HG02763 (cell line): ENCODE results near the gene CRMP1.
"Not testable (repeated sequence)": the region's sequence is repeated elsewhere in the genome, so short reads cannot be mapped to it uniquely, and the experiment has no call there.

Source experiments
- ATAC-seq: cut with Tn5 transposase; IDR thresholded peaks from one replicate; pipeline ENCODE4 v1.9.1; 2021; ENCODE audit warnings: mild to moderate bottlenecking, moderate library complexity; ENCODE audit not compliant: unreplicated experiment

Gene CRMP1

GRCh38 chr4:5825321-5826041 lies 67.4 kb downstream of the CRMP1 start:
- no peak for ATAC-seq

GRCh38 chr4:5824635-5825034 lies 68.3 kb downstream of the CRMP1 start:
- no peak for ATAC-seq

- ATAC-seq = no peak
Measured at GRCh38 chr4:5824227-5824626, 68.7 kb downstream of the CRMP1 start.

- no peak for ATAC-seq
Measured at GRCh38 chr4:5823542-5824211, 69.2 kb downstream of the CRMP1 start.

- no peak for ATAC-seq
Measured at GRCh38 chr4:5822619-5823018, 70.3 kb downstream of the CRMP1 start.

GRCh38 chr4:5821665-5822358 lies 71.1 kb downstream of the CRMP1 start:
- no peak for ATAC-seq

GRCh38 chr4:5816851-5817375 lies 76.0 kb downstream of the CRMP1 start:
- ATAC-seq = no peak

- no peak for ATAC-seq
Measured at GRCh38 chr4:5816101-5816500, 76.8 kb downstream of the CRMP1 start.

GRCh38 chr4:5815641-5816040 lies 77.2 kb downstream of the CRMP1 start:
- no peak for ATAC-seq

GRCh38 chr4:5814421-5814820 lies 78.5 kb downstream of the CRMP1 start:
- ATAC-seq = no peak

GRCh38 chr4:5813882-5814255 lies 79.0 kb downstream of the CRMP1 start:
- ATAC-seq = no peak

- no peak for ATAC-seq
Measured at GRCh38 chr4:5812506-5813229, 80.2 kb downstream of the CRMP1 start.

GRCh38 chr4:5812057-5812456 lies 80.8 kb downstream of the CRMP1 start:
- ATAC-seq = not testable (repeated sequence)

GRCh38 chr4:5810770-5811430 lies 82.0 kb downstream of the CRMP1 start:
- ATAC-seq = no peak

GRCh38 chr4:5810151-5810550 lies 82.7 kb downstream of the CRMP1 start:
- no peak for ATAC-seq

GRCh38 chr4:5809216-5809776 lies 83.6 kb downstream of the CRMP1 start:
- ATAC-seq = no peak

GRCh38 chr4:5808081-5808741 lies 84.7 kb downstream of the CRMP1 start:
- ATAC-seq = no peak

GRCh38 chr4:5805270-5805669 lies 87.6 kb downstream of the CRMP1 start:
- no peak for ATAC-seq

GRCh38 chr4:5804656-5805055 lies 88.2 kb downstream of the CRMP1 start:
- no peak for ATAC-seq

GRCh38 chr4:5802565-5802964 lies 90.3 kb downstream of the CRMP1 start:
- no peak for ATAC-seq
